HEK293T (cell line): ENCODE data around the gene TMEM237.

ENCODE experiments used
- ELF4 ChIP-seq: fragments of 450-650 bp; IDR thresholded peaks from 2 replicates; pipeline ENCODE4 v1.6.1; 2017; ENCODE audit warnings: antibody characterized with exemption
- L3MBTL2 ChIP-seq: fragments of 450-650 bp; conservative IDR thresholded peaks from 2 replicates; pipeline ENCODE4 v1.6.1; 2016; ENCODE audit warnings: mild to moderate bottlenecking
- SP1 ChIP-seq: fragments of 450-650 bp; IDR thresholded peaks from 2 replicates; pipeline ENCODE4 v1.6.1; 2017
- SUZ12 ChIP-seq: fragments of 450-650 bp; IDR thresholded peaks from 2 replicates; pipeline ENCODE4 v1.6.1; 2016; ENCODE audit warnings: mild to moderate bottlenecking
- TARDBP ChIP-seq: fragments of 450-650 bp; IDR thresholded peaks from 2 replicates; pipeline ENCODE4 v1.6.1; 2016
- ZNF384 ChIP-seq: fragments of 450-650 bp; IDR thresholded peaks from 2 replicates; pipeline ENCODE4 v1.6.1; 2016
- TF ChIP-seq, protein P1 (sequence below): fragments of 450-650 bp; IDR thresholded peaks from 2 replicates; pipeline ENCODE4 v1.6.1; 2016

DNA sequence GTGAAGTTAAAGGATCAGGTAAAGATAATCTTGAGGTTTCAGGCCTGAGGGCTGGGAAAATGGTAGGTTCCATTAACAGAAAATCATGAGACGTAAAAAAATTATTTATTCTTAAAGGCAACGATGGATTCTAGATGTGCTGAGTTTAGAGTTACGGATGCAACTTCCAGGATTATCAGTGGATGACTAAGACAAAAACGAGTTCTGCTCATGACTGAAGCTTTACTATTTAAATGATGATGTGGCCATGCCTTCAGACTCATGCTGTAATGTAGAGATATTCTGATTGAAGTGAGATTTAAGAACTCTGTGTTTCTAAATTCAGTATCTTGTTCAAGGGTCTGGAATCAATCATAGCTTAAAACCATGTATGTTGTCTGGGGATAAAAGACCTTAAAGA lies 5.0 kb downstream of the TMEM237 start:
- TF ChIP-seq L3MBTL2 (no peak), ZNF384 (no peak), TARDBP (no peak), SP1 (no peak), SUZ12 (no peak), ELF4 (no peak)
- TF ChIP-seq, protein P1, sequence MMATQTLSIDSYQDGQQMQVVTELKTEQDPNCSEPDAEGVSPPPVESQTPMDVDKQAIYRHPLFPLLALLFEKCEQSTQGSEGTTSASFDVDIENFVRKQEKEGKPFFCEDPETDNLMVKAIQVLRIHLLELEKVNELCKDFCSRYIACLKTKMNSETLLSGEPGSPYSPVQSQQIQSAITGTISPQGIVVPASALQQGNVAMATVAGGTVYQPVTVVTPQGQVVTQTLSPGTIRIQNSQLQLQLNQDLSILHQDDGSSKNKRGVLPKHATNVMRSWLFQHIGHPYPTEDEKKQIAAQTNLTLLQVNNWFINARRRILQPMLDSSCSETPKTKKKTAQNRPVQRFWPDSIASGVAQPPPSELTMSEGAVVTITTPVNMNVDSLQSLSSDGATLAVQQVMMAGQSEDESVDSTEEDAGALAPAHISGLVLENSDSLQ: no peak
